Activated CD4-positive, alpha-beta T cell treated with anti-CD3 and anti-CD28 coated beads, Interleukin-10, Interleukin-2, amounts not matched to agents 100 ng/mL and 50 ng/mL, durations not matched to agents 16 hours and 8 hours (primary cell): ENCODE measurements around the gene BTNL3.
"Not testable (repeated sequence)": the region's sequence is repeated elsewhere in the genome, so short reads cannot be mapped to it uniquely, and the experiment has no call there.

ENCODE experiments used
- DNase-seq: peaks from one replicate; pipeline ENCODE4 v3.0.0-alpha.2; 2020

The BTNL3 gene

DNA sequence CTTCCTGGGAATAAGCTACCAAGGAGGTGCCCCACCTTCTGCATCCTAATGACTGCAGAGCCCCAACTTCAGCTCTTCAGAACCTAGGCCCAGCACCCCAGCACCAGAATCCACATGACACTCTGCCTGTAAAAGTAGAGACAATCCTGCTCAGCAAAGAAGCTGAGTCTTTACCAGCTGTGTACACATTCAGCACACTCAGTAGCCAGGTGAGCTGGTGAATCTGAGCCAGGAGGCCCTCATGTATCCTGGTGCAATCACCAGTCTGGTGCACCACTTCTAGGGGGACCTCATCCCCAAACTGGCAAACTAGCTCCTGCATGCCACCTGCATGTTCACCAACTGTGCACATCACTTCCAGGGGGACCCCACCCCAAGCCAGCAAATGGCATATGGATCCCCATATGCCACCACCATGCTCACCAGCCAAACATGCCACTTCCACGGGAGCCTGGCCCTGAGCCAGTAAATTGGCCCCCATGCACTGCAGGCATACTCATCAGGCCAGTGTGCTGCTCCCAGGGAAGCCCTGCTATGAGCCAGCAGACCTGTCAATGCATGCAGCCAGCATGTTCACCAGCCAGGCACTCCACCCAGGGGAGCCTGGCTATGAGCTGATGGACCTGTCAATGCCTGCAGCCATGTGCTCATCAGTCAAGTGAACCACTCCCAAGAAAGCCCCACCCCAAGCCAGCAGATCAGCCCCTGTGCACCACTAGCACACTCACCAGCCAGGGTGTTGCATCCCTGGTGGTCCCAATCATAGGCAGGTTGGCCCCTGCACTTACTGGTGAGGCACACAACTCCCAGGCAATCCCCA is 35.8 kb downstream of the BTNL3 start:
- no peak for DNase-seq

DNA sequence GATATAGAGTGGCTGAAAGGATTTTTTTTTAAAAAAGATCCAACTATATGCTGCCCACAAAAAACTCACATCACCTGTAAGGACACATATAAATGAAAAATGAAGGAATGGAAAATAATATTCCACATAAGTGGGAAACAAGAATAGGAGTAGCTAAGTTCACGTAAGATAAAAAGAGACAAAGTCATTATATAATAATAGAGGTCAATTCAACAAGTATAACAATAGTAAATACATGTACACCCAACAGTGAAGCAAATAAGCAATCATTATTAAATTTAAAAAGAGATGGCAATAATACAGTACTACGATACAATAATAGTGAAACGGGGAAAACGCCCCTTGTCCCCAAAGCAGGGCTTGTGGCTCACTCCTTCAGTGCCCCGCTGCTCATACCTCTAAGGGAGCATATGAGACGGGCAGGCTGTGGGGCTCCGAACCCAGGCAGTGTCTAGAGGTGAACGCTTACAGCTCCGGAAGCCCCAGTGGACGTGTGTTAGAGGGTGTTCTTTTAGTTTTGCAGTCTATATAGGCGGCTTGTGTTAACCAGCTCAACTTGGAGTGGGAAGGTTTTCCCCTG is 38.9 kb downstream of the BTNL3 start:
- DNase-seq: no peak

DNA sequence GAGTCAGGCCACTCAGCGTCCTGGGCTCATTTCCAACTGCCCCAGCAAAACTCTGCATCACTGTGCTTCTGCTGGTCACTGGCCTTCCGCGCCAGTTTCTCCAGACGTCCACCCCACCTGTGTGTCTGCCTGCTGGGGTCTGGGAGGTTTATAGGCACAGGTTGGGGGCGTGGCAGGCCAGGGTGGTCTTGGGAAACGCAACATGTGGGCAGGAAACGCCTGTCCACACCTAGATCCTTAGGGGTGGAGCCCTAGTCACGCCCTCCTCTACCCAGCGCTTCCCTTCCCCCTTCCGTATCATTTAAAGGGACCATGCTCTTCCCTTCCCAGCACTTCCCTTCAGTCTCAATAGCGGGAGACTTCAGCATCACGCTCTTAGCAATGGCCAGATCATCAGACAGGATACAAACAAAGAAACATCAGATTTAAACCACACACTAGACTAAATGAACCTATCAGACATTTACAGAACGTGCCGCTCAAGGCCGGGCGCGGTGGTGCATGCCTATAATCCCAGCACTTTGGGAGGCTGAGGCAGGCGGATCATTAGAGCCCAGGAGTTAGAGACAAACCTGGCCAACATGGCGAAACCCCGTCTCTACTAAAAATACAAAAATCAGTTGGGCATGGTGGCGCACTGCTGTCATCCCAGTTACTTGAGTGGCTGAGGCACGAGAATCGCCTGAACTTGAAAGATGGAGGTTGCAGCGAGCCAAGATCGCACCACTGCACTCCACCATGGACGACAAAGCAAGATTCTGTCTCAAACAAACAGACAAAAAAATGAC is 39.6 kb downstream of the BTNL3 start:
- DNase-seq: no peak

DNA sequence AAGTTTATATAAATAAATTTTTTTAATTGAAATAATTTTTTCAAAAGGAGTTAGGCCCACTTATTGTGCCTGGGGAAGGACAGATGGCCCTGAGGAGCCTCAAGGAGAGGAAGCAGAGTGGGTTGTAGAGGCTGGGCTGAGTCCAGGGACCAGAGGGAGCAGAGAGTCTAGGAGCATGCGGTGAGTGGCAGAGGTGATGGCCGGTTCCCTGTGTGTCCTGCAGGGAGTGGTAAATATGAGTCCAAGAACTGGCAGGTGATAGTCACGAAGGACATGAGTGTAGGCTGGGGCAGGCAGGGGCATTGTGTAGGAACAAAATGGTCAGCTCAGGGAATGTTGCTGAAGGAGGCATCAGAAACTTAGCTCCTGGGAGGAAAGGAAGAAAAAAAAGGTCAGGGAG is 43.1 kb downstream of the BTNL3 start:
- DNase-seq: no peak

DNA sequence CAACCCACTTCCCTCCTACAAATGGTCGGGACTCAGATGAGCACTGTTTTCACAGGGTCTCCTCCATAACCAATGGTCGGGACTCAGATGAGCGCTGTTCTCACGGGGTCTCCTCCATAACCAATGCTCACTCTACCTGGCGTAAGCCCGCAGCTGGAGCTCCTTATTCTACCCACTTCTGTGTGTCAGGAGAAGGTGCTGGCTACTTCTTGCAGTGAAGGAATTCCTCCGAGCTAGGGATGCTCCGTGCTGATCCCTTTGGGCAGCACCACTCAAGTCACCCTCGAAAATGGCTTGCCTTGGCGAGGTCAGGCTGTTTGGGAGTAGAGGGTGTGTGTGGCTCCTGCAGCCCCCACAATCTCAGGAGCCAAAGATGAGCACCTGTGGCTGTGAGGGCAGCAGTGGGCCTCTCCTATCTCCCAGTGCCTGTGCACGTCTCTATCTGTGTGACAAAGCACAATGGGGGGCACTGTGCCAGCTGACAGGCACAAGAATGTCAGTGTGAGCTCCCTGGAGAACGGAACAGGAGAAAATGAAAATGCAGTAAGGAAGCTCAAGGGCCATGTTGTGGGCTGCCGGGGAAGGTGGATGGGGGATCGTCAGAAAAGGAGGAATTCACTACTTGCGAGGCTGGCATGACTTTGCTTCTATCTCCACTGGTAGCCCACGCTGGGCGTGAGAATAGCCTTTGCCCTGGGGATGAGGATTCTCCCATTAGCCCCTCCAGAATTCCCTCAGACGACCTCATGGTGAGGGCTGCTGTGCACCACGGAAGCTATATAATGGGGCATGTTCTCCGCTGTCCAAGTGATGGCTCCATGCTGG is 47.6 kb downstream of the BTNL3 start:
- no peak for DNase-seq

DNA sequence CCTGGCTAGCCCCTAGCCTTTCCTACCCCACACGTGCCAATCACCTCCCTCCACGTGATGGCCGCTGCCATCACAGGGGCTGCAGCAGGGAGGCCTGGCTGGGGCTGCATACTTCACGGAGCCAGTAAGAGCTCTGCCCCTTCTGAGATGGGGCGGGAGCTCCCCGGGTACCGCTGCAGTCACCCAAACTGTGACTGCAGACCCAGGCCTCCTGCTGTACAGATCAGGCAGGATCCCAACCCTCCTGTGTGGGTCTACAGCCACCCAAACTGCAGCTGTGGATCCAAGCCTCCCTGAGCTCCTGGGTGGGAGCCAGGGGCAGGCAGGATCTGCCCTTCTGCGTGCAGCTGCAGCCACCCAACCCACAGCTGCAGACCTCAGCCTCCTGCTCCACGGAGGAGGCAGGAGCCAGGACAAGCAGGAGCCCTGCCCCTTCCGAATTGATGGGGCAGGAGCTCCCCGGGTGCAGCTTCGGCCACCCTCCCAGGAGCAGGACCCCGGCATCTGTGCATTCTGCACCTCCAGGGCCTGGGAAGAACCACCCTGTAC is 48.2 kb downstream of the BTNL3 start:
- DNase-seq: no peak

DNA sequence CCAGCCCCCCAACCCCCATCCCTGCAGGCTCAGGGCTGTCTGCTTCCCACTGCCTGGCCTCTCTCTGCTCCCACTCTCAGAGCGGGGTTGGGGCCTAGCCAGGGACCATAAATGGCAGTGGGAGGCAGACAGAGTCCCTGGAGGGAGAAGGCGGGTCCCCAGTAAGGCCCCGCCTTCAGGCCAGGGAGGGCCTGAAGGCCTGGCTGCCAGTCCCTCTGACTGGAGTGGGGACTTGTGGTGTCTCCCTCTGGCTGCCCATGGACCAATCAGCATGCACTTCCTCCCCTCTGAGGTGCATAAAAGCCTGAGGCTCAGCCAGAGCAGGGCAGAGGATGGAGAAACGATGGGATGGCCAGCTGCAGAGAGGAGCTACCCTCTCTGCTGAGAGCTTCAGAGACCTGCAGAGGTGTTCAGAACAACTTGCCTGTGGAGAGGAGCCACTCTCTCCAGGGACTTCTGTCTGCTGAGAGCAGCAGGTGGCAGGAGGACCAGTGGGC is 48.8 kb downstream of the BTNL3 start:
- DNase-seq: no peak

DNA sequence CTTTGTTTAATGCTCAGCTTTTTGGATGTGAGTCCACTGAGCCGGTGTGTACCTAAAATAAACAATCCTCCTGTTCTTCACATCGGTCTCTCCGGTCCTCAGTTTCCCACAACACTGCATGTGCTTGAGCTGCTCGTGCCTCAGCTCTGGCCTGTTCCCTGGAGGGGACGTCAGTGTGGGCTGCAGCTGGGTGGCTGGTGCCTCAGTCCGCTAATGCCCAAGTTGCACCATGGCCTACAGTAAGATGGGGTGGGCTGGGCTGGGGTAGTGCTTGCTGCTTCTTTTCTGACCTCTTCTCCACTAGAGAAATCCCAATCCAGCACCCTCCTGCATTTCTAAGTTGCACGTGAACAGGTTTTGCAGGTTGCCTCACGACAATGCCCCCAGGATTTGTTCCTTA is 50.8 kb downstream of the BTNL3 start:
- no peak for DNase-seq

DNA sequence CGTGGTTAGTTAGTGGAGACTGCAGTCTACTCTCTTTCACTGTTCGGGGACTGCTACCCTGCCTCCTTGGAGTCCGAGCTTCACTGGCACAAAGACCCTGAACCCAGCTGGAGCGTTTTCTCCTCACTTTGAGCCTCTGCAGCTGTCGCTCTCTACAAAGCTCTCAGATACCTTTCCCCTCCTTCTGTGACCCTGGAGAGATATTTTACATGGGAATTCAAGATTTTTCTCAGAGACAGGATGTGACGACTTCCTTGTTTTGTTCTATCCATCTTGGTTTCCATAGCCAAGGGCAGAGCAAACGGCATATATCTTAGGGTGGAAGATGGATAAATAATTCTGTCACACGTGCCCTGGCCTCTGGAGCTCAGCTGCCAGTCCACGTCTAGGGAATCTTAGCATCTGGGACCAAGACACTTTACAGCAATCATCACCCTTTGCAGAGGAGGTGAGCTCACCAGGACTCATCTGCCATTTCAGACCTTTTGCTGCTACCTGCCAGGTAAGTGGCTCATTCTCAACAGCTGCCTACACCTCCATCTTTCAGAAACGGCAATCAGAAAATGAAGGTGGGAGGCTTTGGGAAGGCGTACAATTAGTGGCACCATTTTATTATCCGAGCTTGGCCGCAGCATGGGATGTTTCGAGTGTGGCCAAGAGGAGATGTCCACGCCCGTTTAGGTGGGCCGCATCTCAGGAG is 51.4 kb downstream of the BTNL3 start, which contains the start of gene BTNL9:
Gene BTNL9, plus strand, starts transcription at position 336 of the 700 bp plus-strand sequence. CDS start 5,224 bp downstream, outside the sequence.
- DNase-seq: no peak

DNA sequence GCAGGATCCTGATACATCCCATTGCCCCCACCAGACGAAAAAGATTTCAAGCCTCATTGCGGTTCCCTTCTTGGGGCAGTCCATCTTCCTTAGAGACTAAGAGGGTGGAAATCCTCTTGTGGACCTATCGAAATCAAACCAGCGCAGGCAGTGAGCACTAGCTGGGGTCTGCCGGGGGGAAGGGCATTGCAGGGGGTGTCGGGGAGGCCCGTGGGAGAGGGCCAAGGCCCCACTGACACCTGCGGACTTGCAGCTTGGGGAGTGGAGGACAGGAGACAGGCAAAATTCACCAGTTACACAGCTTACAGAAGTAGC is 51.9 kb downstream of the BTNL3 start:
- DNase-seq: no peak

DNA sequence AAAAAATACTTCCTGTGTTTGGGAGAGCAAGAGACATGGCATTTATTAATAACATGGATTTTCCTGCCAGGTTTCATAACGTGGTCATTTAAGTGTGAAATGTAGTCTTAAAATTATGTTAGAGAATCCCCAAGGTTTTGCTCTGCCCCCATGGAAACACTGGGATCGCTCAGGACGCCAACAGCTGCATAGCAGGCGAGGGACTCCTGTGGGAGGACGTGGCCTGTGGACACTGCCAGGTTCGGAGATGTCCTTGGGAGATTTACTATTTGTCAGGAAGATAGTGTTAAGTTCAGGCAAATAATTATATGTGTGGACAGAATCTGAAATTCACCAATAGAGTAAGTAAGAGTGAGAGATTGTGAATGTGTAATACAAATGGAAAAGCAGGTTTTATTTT is 52.4 kb downstream of the BTNL3 start:
- no peak for DNase-seq

DNA sequence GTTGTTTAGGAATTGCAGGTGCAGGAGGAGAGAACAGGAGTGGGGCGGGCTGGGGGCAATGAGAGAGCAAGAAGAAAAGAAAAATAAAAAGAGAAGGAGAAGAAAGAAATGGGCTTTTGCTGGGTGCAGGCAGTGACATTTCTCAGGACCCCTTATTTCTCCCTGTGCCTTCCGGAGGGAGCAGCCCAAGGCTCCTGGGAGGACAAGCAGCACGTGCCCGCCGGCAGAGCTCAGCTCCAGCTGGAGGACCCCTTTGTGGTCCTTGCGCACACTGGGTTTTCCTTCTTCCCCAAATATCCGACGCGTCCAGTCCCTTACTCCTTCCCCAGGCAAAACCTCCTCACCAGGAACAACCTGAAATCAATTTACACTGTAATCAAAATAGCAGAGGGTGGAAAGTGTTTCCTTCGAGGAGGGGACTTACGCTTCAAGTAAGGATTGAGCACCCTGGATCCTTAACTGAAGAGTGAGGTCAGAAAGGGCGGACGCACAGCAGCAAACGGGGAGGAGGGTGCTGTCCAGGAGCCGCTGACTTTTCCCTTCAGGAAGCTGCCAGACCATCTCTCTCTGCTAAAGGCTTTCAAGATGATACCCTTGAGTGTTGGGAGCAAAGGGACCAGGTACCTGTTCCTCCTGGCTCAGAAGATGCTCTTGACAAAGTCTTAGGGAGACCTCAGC is 53.5 kb downstream of the BTNL3 start:
- DNase-seq: no peak

DNA sequence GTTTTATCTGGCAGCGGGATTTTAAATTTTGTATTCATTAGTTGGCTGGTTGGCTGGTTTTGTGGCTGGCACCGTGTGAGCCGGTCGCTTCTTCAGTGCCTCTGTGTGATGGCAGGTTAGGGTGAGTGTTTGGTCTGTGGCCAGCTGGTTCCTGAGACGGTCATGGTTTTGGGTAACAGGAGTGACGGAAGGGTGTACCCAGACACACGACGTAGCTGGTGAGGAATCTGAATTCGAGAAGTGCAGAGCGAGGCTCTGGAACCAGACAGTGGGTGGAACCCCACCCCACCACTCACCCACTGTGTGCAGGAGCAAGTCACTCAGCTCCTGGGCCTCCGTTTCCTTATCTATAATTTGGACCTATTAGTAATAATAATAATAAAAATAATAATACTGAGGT is 54.1 kb downstream of the BTNL3 start:
- no peak for DNase-seq

DNA sequence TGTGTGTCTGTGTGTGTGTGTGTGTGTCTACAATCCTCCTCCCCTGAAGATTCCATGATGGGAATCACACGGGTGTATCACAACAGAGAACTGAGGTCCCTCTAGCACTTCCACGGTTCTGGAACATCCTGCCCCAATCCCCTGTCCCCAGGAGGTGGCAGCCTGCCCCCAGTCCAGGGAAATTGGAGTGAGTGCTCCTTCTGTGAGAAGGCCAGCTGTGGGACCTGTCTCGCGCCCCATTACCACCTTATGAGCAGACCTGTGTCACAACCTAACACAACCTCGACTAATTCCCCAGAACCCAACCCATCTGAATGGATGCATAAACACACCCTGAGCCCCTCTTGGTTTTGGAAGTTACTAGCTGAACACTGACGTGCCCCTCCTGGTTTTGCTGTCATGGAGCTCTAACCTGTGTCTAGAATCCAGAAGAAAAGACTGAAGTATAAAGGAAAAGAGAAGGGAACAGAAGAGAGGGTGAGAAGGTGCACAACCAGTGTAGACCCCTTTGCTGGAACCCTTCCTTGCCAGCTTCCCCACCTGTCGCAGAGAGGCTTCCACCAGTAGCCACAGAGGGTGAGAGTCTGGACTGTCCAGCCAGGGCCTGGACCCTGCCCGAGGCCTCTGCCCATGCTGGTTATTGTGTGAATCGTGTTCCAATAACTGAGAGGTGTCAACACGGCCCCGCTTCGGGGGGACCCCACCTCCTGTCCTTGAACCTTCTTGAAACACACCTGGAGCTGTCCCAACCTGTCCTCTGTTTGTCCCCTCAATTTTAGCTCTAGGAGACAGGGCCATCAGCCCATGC is 54.8 kb downstream of the BTNL3 start:
- DNase-seq: no peak

DNA sequence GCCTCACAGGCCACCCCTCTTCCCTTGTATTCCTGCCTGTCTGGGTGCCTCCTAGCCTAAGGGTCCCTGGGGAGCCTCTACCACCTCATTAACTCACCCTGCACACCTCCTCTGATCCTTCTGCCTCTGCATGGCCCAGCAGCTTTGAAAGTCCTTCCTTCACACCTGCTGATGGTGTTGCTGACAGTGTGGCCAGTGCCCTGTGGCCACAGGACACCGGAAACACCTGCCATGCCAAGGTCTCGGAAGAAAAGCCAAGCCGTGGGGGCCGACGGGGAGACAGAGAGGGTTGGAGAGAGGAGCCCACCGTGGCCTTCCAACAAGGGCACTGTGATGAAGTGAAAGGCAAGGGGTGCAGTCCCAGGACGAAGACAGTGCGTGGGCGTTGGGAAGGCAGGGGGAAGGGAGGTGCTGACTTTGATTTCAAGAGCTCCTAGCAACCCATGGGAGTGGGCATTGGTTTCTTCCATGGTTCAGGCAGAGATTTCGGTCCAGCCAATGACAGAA is 55.5 kb downstream of the BTNL3 start:
- no peak for DNase-seq

DNA sequence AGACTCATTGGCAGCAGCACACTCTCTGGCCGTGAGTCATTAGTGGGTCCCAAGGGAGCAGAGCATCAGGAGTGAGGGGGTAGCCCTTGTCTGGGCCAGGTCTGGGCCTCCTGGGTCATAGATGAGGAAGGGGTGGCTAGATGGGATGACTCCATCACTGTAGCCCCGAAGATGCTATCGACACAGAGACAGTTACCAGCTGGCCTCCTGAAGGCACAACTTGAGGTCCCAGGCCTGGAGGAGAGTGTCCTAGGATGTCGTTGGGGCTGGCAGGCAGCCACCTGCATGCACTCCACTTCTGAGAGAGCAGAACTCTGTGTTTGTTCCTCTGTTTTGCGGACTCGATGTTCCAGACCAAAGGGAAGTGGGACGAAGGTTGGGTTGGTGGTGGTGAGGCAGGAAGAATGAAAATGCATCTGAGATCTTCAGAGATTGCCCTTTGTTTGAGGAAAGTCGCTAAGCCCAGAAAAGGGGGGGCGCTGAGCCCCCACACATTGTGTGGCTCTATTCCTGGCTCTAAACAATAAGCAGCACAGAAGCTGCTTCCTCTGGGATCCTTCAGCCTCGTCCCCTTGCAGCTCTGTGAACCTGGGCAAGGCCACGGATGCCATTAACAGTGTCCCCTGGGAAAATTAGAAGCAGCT is 56.1 kb downstream of the BTNL3 start:
- DNase-seq: no peak

DNA sequence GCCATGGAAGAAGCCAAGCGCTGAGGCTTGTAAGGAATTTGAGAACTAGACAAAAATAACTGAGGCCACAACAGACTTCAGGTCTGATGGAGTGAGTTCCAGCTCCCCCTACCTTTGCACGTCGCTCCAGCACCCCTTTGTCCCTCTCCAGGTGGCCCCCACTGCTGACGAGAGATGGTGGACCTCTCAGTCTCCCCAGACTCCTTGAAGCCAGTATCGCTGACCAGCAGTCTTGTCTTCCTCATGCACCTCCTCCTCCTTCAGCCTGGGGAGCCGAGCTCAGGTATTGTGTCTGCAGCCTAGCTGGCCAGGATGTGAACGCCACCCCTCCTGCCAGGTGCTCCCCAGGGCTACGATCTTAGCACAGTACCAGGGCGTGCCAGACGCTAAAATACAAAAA is 56.7 kb downstream of the BTNL3 start:
- DNase-seq: no peak

DNA sequence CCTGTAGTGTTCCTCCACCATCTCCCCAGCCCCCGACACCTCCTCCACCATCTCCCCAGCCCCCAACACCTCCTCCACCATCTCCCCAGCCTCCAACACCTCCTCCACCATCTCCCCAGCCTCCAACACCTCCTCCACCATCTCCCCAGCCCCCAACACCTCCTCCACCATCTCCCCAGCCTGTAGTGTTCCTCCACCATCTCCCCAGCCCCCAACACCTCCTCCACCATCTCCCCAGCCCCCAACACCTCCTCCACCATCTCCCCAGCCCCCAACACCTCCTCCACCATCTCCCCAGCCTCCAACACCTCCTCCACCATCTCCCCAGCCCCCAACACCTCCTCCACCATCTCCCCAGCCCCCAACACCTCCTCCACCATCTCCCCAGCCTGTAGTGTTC is 57.2 kb downstream of the BTNL3 start:
- not testable (repeated sequence) for DNase-seq

DNA sequence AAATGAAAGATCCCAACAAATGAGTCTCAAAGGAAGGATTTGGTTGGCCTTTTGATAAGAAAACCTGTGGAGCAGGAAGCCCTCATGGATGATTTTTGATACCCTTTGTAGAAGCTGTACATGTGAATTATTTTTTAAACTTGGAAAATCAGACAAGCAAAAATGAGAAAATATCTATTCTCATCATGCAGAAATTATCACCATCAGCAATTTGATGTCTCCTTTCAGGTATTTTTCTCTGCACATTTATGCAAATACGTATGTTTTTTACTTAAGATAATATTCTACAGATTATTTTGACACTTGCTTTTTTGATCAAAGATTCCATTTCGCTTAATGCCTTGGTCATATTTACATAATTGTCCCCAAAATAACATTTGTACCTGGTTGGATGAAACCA is 58.6 kb downstream of the BTNL3 start:
- DNase-seq: no peak

DNA sequence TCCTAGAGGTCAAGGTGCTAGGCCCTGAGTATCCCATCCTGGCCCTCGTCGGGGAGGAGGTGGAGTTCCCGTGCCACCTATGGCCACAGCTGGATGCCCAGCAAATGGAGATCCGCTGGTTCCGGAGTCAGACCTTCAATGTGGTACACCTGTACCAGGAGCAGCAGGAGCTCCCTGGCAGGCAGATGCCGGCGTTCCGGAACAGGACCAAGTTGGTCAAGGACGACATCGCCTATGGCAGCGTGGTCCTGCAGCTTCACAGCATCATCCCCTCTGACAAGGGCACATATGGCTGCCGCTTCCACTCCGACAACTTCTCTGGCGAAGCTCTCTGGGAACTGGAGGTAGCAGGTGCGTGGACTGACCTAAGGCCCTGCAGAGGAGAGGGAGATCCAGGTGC is 59.3 kb downstream of the BTNL3 start:
- no peak for DNase-seq
